ENCODE data around the gene MPZL2. TPM values are rescaled to one million over a fixed set of nuclear protein-coding genes. Genes with fewer than 3 reads are reported as not detected.
A peak's percentile ranks its signal among the peaks of the same experiment; 100 is the strongest.

Gene MPZL2
- total RNA-seq, 1 donor from 2014 or later, result 11.8 TPM

DNA sequence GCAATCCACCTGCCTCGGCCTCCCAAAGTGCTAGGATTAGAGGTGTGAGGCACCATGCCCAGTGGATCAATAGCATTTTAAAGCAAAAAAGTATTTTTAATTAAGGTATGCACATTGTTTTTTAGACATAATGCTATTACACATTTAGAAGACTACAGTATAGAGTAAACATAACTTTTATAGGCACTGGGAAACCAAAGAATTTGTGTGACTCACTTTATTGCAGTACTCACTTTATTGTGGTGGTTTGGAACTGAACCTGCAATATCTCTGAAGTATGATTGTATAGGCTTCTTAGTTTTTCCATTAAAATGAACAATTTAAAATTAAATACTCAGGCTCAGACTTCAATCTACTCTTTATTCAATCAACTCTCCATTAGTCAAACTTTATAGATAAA lies 22.9 kb upstream of the MPZL2 start:
- ATAC-seq, result no peak
- intact Hi-C loops (cut with micrococcal nuclease), result no loop called here
- DNase-seq, result no peak

DNA sequence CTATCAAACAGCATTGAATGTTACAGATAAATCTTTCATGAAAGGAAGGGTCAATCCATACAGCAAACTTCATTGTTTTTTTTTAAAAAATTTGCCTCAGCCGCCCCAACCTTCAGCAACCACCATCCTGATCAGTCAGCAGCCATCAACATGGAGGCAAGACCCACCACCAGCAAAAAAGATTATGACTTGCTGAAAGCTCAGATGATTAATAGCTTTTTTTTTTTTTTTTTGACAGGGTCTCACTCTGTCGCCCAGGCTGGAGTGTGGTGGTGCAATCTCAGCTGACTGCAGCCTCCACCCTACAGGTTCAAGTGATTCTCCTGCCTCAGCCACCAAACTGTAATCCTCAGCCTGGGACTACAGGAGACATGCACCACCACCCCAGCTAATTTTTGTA lies 22.4 kb upstream of the MPZL2 start:
- no peak for ATAC-seq

GRCh38 chr11:118283756-118284350 lies 19.8 kb upstream of the MPZL2 start:
- intact Hi-C loops (cut with micrococcal nuclease), result no loop called here
- DNase-seq, result no peak
- no peak for ATAC-seq

More for the DNA sequence above, 22.4 kb upstream of the MPZL2 start:
- intact Hi-C loops (cut with micrococcal nuclease), result no loop called here
- DNase-seq, result no peak

- DNase-seq, result no peak
- ATAC-seq, result no peak
- intact Hi-C loops (cut with micrococcal nuclease), result no loop called here
Observed at GRCh38 chr11:118283037-118283636, 19.0 kb upstream of the MPZL2 start.

GRCh38 chr11:118282606-118283005 lies 18.5 kb upstream of the MPZL2 start:
- ATAC-seq (no peak), DNase-seq (no peak)
- intact Hi-C loops (cut with micrococcal nuclease), result no loop called here

DNA sequence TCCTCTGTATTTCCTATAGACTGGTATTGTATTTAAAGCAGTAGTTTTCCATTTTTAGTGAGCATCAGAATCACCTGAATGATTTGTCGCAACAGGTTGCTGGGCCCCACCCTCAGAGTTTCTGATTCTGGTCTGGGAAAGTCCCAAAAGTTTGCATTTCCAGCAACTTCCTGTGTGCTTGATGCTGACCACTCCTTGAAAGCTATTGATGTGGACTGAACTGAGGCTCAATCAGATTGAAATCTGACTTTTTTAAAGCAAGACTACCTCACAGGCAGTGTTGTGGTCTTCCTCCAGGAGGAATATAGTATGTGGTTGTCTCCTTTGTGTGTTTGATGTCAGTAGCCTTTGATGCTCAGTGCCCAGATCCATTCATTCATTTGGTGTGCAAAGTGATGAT lies 17.2 kb upstream of the MPZL2 start:
- DNase-seq (no peak), ATAC-seq (no peak)
- intact Hi-C loops (cut with micrococcal nuclease), result no loop called here

DNA sequence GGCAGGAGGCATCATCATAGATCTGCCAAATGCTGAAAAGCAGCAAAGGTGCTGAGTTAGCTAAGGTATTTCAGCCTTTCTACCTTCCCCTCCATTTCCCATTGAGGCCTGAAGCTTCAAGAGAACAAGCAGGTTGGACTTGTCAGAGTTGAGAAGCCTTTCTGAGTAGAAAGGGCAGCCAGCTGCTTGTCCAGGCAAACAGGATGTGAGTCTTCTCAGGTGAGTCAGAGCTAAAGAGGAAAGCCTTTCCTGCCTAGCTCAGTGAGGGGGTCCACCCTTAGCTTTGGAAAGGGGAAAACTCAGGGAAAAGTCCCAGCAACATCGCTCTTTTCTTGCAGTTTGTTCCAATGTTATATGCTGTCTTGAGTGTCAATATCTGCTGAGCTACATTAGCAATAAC lies 13.2 kb upstream of the MPZL2 start:
- intact Hi-C loops (cut with micrococcal nuclease), result no loop called here
- ATAC-seq, result no peak
- no peak for DNase-seq

DNA sequence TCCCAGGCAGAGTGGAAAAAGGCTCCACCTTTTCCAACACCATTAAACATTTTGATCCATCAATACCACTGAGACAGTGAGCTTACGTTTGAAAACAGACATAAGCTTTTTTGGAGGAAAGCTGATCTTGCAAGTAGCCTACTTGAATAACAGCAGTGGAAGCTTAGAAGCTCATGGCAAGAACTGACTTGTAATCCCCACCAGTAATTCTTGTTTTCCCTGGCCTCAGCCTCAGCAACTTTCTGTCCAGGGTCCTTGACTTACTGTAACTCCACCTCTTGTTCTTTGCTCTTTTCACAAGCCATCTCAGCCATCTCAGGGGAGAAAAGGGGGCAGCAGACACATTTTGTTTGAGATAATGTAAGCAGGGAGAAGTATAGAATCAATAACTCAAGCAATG lies 12.3 kb upstream of the MPZL2 start:
- DNase-seq (no peak), ATAC-seq (no peak)
- intact Hi-C loops (cut with micrococcal nuclease), result no loop called here

DNA sequence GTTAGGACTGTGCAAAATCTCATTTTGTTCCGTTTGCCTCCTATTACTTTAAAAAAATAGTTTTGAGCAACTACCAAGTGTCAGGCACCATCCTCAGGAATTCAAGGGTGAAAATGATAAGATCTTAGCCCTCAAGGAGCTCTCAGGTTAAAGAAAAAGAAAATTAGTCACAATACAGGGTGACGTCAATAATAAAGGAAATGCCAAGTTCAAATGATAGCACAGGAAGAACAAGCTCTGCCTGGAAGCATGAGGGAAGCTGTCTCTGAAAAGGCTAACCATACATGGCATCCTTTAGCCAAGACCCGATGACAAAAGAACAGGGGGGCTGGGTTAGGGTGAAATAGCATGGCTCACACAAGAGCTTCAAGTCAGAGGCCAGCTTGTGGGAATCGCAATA lies 11.1 kb upstream of the MPZL2 start:
- DNase-seq, result no peak
- no peak for ATAC-seq
- intact Hi-C loops (cut with micrococcal nuclease), result no loop called here

- ATAC-seq (no peak), DNase-seq (no peak)
- intact Hi-C loops (cut with micrococcal nuclease), result no loop called here
Observed at GRCh38 chr11:118274186-118274585, 10.1 kb upstream of the MPZL2 start.

DNA sequence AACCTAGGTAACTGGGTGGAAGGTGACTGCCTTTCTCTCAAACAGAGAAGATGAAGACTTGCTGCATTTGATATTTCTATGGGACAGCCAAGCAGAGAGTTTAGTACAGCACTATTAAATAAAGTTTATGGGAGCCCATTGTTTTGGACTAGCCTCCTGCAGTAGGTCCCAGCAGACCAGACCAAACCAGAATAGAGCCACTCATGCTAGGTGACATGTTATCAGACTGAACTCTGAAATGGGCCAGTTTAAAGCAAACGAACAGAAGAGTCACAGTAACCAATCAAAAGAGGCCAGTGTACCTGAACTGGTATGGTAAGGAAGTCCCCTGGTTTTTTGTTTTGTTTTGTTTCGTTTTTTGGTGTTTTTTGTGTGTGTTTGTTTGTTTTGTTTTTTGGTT lies 7.9 kb upstream of the MPZL2 start:
- ATAC-seq (no peak), DNase-seq (no peak)
- intact Hi-C loops (cut with micrococcal nuclease), result no loop called here

DNA sequence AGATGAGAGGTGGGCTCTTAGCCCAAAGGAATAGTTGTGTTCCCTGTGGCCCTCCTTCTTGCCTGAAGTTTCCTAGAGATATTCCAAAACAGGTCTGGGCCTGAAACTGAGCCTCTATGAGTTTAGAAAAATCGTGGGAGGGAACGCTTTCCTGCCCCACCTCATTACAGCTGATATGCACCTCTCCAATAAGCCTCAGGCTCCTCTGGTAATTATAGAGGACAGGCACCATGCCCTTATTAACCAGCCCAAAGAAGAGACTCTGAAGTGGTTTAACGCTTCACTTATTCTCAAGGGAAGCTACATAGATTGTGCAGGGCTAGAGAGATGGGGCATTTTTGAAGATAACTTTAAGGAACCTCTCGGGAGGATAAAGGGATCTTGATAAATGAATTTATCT lies 3.4 kb upstream of the MPZL2 start:
- ATAC-seq, result no peak
- no peak for DNase-seq
- intact Hi-C loops (cut with micrococcal nuclease), result no loop called here

- DNase-seq (peak; percentile 32), ATAC-seq (no peak)
- intact Hi-C loops (cut with micrococcal nuclease), result no loop called here
Observed at GRCh38 chr11:118265954-118266353, 1.9 kb upstream of the MPZL2 start.

DNA sequence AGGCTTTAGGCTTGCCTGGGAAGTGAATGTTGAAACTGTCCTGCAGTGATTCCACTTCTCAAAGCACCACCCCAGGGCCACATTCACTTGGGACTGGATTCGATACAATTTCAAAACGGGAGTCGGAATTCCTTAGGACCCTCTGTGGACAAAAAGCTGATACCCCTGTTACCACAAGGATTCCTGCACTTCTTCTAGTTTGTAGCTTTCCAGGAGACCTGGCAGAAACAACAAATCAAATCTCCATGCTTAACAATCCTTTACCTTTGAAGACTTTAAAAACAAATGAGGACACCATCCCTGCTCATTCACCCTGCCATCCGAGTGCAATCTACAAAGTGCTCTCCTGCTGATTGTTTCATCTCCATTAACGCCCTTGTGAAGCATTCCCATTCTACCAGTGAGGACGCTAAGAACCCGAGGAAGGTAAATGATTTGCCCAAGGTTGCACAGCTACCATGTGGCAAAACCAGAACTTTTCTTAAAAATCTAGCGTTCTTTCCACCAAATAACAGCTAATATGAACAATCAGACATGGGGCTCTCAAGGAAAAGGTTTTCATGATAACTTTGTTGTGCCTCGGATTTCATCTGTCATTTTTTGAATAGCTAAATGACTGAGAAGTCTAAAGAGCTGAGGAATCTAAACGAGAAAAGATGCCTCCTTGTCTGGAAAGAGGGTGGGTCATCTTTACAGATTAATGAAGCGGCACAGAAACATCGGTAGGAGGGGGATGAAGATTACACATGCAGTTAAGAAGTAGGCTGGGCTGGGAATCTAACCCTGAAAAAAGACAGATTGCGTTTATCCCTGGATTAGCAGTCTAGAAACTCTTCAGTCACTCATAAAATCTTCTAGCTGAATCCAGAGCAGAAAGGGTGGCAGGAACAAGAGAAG lies 720 bp upstream of the MPZL2 start:
- intact Hi-C loops (cut with micrococcal nuclease), result no loop called here
- DNase-seq (no peak), ATAC-seq (no peak)

GRCh38 chr11:118263112-118263511 lies 985 bp downstream of the MPZL2 start:
- intact Hi-C loops (cut with micrococcal nuclease), result no loop called here
- ATAC-seq (no peak), DNase-seq (no peak)

DNA sequence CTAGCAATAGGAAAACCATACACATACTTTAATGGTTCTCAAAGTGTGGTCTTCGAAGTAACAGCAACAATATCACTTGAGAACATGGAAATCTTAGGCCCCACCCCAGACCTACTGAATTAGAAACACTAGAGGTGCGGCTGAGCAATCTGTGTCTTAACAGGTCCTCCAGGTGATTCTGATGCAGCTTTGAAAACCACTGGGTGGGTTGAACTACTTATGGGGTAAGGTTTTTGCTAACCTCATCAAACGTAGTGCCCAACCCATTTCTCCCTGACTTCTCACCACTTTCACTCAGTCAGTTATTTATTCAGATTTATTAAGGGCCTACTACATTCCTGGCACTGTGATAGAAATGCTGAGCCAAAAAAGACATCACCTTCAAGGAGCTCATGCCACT lies 3.7 kb downstream of the MPZL2 start:
- intact Hi-C loops (cut with micrococcal nuclease), result no loop called here
- ATAC-seq (no peak), DNase-seq (no peak)

GRCh38 chr11:118259138-118259537 lies 5.0 kb downstream of the MPZL2 start:
- DNase-seq, result no peak
- intact Hi-C loops (cut with micrococcal nuclease), result no loop called here

DNA sequence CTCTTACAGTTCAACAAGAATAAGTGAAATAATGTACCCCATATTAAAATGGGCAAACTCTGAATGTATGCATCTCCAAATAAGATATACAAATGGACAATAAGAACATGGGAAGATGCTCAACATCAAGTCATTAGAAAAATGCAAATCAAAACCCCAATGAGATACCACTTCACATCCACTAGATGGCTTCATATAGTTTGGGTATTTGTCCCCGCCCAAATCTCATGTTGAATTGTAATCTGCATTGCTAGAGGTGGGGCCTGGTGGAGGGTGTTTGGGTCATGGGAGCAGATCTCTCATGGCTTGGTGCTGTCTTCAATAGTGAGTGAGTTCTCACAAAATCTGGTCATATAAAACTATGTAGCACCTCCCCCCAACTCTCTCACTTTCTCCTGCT lies 5.7 kb downstream of the MPZL2 start:
- no peak for DNase-seq
- intact Hi-C loops (cut with micrococcal nuclease), result no loop called here

More at GRCh38 chr11:118259138-118259537, 5.0 kb downstream of the MPZL2 start:
- no peak for ATAC-seq

GRCh38 chr11:118252688-118253087 lies 11.4 kb downstream of the MPZL2 start:
- no peak for ATAC-seq
- intact Hi-C loops (cut with micrococcal nuclease), result no loop called here
- DNase-seq, result no peak

More for the DNA sequence above, 5.7 kb downstream of the MPZL2 start:
- ATAC-seq, result no peak

DNA sequence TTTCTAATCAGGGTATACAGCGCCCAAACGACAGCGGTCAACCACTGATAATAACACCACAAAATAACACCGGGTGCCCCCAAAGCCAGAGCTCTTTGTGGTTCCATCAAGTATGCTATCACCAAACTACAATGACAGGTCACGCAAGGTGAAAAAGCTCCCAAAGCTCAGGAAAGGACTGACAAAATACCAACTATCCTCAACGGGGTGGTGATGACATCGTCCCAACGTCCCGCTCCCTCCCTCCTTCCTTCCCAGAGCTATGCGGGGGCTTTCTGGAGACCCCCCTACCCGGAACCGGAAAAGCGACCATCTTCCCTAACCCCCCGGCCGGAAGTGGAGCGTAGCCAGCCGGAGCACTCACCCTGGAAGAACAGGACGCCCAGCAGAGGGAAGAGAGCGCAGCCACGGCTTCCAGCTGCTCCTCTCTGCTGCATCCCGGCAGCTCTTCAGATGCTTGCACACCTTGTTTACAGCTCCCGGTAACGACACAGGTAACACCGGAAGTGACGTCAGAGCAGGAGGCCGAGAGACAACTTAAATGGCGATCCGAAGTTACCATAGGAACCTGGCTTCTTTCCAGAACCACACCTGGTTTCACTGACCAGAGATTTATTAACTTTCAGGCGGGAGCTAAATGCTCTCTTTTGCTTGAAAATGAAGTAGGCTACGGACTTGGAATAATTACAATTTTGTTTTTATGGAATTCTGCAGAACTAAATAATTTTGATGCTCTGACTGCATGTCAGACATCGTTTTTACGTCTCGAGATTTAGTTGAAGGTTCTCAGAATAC lies 12.0 kb downstream of the MPZL2 start, which contains the start of gene MPZL3:
MPZL3 (minus strand) TSS at position 508 of the 795 bp plus-strand sequence; CDS start at position 437, 71 bp downstream.
- intact Hi-C loops (cut with micrococcal nuclease), result no loop called here
- DNase-seq (peak; percentile 63), ATAC-seq (peak; percentile 84)

All from left ventricle myocardium superior (tissue), 1 donor.